ENCODE data around the gene ZBTB12.
"Not testable (repeated sequence)": the region's sequence is repeated elsewhere in the genome, so short reads cannot be mapped to it uniquely, and the experiment has no call there.

Gene ZBTB12, protein sequence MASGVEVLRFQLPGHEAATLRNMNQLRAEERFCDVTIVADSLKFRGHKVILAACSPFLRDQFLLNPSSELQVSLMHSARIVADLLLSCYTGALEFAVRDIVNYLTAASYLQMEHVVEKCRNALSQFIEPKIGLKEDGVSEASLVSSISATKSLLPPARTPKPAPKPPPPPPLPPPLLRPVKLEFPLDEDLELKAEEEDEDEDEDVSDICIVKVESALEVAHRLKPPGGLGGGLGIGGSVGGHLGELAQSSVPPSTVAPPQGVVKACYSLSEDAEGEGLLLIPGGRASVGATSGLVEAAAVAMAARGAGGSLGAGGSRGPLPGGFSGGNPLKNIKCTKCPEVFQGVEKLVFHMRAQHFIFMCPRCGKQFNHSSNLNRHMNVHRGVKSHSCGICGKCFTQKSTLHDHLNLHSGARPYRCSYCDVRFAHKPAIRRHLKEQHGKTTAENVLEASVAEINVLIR

GRCh38 chr6:31901953-31902643 is at the start of gene ZBTB12:
Gene ZBTB12 (minus strand): TSS chr6:31902086. CDS start chr6:31901305, 781 bp downstream.
- FAIRE-seq: no peak

DNA sequence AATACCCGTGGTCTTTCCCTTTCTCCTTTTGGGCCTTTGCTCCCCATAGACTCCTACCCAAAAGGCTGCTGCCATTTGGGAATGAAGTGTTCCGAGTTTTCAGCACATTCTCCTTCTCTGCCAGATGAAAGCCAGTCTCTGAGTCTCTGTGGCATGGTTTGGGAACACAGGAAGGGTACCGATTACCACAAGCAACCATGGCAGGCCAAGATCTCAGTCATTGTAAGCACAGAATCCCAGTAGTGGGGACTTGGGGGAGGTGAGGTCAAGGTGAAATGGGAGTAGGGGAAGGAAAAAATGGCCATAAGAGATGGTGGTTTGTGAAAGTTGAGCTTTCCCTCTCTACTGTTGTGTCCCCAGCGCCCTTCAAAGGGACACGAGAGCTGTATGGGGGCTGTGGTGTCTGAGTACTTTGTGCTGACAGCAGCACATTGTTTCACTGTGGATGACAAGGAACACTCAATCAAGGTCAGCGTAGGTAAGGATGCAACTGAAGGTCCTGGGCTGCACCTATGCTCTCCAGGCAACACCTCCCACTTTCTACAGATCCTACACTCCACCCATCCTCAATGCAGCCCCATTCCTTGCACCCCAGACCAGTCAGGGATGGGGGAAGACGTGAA is 48.2 kb upstream of the ZBTB12 start:
- FAIRE-seq: no peak

DNA sequence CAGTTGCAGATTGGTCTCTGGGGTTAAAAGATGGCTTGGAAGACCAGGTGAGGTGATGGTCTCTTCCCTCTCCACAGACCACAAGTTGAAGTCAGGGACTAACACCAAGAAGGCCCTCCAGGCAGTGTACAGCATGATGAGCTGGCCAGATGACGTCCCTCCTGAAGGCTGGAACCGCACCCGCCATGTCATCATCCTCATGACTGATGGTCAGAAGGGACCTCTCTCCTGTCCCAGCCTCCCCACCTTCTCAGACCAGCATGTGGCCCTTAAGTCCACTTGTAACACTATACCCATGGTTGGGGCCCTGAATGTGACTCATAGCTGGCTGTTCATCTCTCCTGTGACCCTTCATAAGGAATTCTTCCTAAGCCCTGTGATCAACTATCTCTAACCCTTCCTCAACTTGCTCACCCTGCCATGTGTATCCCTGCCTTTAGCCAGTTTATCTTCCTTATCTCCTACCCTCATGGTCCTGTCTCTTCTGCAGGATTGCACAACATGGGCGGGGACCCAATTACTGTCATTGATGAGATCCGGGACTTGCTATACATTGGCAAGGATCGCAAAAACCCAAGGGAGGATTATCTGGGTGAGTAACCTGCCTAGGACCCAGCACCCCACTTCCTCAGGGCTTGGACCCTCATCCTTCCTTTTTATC is 47.0 kb upstream of the ZBTB12 start:
- no peak for FAIRE-seq

DNA sequence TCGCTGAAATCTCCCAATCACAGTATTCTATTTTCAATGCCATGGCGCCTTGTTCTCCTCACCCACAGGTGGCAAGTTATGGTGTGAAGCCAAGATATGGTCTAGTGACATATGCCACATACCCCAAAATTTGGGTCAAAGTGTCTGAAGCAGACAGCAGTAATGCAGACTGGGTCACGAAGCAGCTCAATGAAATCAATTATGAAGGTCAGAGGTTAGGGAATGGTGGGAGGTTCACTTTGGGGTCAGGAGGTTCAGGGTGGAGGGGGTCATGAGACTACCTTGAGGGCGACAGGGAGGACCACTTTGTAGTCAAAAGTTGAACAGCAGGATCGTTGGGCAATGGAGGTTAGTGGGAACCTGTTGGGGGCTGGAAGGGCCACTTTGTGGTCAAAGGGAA is 46.4 kb upstream of the ZBTB12 start:
- no peak for FAIRE-seq

DNA sequence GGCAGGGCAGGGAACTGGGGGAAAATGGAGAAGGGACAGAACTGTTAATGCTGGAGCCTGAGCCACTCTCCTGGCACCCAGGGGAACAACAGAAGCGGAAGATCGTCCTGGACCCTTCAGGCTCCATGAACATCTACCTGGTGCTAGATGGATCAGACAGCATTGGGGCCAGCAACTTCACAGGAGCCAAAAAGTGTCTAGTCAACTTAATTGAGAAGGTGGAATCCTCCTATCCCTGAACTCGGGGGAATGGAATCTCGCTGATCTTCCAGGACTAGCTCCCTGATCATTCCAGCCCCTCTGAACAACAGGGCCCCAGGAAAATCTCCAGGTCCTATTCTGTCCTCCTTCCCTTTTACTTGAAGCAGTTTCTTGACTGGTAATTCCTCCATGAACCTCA is 46.0 kb upstream of the ZBTB12 start:
- no peak for FAIRE-seq

DNA sequence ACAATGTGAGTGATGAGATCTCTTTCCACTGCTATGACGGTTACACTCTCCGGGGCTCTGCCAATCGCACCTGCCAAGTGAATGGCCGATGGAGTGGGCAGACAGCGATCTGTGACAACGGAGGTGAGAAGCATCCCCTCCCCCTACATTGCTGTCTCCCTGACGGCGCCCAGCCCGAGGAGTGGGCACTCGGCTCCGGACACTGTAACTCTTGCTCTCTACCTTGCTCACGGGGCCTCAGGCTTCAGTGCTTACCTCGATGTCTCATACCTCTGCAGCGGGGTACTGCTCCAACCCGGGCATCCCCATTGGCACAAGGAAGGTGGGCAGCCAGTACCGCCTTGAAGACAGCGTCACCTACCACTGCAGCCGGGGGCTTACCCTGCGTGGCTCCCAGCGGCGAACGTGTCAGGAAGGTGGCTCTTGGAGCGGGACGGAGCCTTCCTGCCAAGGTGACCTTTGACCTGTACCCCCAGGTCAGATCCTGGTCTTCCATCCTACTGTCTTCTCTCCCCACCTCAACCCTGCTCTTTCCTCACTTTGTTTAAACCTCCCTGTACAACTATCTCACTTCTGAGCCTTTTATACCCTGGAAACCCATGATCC is 45.3 kb upstream of the ZBTB12 start:
- no peak for FAIRE-seq

DNA sequence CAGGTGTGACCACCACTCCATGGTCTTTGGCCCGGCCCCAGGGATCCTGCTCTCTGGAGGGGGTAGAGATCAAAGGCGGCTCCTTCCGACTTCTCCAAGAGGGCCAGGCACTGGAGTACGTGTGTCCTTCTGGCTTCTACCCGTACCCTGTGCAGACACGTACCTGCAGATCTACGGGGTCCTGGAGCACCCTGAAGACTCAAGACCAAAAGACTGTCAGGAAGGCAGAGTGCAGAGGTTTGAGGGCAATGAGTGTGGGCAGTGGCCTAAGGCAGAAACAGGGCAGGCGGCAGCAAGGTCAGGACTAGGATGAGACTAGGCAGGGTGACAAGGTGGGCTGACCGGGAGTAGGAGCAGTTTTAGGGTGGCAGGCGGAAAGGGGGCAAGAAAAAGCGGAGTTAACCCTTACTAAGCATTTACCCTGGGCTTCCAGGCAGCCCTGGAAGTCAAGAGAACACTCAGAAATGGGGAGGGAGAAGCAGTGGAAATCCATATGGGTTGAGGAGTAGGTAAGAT is 44.5 kb upstream of the ZBTB12 start:
- FAIRE-seq: no peak

- FAIRE-seq: peak; percentile 77
These were observed 43.9 kb upstream of the ZBTB12 start, which contains the start of gene CFB for GRCh38 chr6:31945507-31946369. Gene CFB (plus strand): TSS chr6:31946095. CDS start chr6:31946222, 127 bp downstream.

DNA sequence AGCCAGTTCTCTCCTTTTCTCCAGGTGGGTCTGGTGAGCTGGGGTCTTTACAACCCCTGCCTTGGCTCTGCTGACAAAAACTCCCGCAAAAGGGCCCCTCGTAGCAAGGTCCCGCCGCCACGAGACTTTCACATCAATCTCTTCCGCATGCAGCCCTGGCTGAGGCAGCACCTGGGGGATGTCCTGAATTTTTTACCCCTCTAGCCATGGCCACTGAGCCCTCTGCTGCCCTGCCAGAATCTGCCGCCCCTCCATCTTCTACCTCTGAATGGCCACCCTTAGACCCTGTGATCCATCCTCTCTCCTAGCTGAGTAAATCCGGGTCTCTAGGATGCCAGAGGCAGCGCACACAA is 43.2 kb upstream of the ZBTB12 start:
- FAIRE-seq: no peak

DNA sequence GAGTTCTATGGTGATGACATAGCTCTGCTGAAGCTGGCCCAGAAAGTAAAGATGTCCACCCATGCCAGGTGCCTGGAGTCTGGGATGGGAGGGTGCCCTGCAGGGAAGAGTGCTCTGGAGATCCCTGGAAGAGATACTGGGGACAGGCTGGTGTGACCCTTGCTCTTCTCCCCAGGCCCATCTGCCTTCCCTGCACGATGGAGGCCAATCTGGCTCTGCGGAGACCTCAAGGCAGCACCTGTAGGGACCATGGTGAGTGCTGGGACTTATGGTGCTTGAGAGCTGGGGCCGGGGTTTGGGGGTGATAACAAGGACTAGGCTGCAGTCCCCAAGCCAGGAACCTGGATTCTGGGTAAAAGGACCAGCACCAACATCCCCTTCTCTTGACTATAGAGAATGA is 41.9 kb upstream of the ZBTB12 start:
- no peak for FAIRE-seq

- FAIRE-seq: no peak
These were observed 38.4 kb upstream of the ZBTB12 start for GRCh38 chr6:31940256-31940664.

DNA sequence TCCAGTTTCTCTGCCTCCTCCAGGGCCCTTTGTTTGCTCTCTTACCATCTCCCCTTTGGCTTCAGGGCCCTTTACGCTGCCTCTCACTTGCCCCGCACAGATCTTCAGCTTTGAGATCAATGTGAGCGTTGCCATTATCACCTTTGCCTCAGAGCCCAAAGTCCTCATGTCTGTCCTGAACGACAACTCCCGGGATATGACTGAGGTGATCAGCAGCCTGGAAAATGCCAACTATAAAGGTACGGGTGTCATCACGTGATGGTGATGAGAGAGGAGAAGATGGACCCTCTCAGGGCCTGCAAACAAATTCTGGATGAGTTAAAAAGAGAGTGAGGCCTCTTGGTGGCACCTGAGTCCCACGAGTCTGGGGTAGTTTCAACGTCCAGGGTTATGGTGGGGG is 33.9 kb upstream of the ZBTB12 start:
- FAIRE-seq: no peak

GRCh38 chr6:31935021-31935420 is 33.1 kb upstream of the ZBTB12 start:
- no peak for FAIRE-seq

- FAIRE-seq: no peak
These were observed 31.7 kb upstream of the ZBTB12 start for GRCh38 chr6:31933537-31933936.

- FAIRE-seq: not testable (repeated sequence)
These were observed 30.3 kb upstream of the ZBTB12 start for GRCh38 chr6:31932137-31932536.

GRCh38 chr6:31930962-31931361 is 29.1 kb upstream of the ZBTB12 start:
- FAIRE-seq: no peak

DNA sequence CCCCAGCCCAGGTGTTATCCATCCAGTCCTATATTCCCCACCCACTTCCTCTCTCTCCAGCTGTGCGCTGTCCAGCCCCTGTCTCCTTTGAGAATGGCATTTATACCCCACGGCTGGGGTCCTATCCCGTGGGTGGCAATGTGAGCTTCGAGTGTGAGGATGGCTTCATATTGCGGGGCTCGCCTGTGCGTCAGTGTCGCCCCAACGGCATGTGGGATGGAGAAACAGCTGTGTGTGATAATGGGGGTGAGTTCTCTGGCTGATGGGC is 26.7 kb upstream of the ZBTB12 start:
- no peak for FAIRE-seq

- no peak for FAIRE-seq
These were observed 26.2 kb upstream of the ZBTB12 start for GRCh38 chr6:31927863-31928671.

DNA sequence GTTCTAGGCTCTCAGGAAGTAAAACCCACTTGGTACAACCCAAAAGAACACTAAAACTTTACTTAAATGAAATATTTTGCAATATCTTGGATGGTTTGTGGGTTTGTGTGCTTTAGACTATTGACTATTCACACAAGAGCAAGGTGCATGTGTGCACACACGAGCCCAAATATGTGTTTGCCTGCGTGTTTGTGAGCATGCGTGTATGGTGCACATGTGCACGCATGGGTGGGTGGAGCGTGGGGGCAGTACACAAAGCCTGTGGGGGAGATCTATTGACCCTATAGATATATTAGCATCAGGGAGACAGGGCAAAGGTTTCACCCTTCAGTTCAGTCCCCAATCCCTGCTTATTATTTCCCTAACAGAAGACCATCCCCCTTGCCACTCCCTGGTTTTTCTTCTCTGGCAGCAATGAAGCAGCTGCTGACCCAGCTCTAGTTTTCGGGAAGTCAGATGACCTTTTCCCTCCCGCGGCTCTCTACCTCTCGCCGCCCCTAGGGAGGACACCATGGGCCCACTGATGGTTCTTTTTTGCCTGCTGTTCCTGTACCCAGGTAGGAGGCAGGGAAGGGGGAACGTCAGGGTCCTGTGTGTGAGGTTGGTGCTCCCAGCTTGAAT is 25.5 kb upstream of the ZBTB12 start, which contains the start of gene C2:
Gene C2, plus strand, starts transcription at position 476 of the 621 bp plus-strand sequence. Its CDS starts 36 bp downstream, at position 512.
- no peak for FAIRE-seq

DNA sequence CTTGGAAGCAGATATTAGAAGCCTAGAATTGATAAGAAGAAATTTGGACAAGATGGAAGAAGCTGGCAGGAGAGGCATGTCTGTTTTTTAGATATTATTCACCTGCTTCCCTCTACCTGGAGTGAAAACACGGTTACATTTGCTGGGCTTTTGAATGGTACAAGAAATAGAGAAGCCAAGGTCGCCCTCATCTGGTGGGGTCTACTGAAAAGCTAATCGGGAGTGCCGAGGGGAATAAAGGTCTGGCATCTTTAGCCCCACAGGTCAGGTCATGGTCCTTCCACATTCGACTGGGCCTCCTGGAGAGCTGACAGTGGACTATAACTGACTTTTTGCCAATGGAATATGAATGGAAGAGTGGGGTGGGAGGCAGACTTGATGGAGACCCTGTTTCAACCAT is 21.1 kb upstream of the ZBTB12 start:
- FAIRE-seq: no peak

Measured in A204.1 (cell line).